Subcutaneous adipose tissue (tissue), 4 donors: ENCODE measurements around the gene FBLN5. TPM values are rescaled to one million over a fixed set of nuclear protein-coding genes. Genes with fewer than 3 reads are reported as not detected.

Source experiments
- total RNA-seq, 4 donors: library from RNA; depleted of rRNA; stranded (reverse); fragments of >200 nt; gene quantifications; one replicate each; pipeline ENCODE4 v1.1.0, GENCODE V29; 2016
- TF ChIP-seq, protein P1 (sequence below): fragments of 450-650 bp; IDR thresholded peaks from one replicate; pipeline ENCODE4 v1.5.1; 2016; ENCODE audit warnings: low read depth, mild to moderate bottlenecking, control low read depth, antibody characterized with exemption, moderate library complexity

The FBLN5 gene
- total RNA-seq, 4 donors from 2014 or later = 108 to 158 (median 142) TPM

DNA sequence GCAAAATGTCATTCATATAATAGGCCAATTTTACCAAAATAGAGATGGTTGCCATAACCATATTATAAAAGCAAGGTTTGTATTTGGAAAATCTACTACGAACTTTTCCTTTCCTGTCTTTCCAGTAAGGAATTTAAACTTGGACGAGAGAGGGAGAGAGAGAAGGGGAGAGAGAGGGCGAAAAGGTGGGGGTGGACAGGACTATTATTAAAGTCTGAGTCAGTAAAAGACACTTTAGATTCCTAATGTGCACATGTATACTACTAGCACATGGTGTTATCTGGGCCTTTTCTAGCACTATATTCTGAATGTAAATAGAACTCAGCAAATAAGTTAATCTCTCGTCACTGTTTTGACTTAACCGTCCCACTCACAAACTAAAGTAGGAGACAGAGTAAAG lies 30.4 kb upstream of the FBLN5 start:
- TF ChIP-seq, protein P1, sequence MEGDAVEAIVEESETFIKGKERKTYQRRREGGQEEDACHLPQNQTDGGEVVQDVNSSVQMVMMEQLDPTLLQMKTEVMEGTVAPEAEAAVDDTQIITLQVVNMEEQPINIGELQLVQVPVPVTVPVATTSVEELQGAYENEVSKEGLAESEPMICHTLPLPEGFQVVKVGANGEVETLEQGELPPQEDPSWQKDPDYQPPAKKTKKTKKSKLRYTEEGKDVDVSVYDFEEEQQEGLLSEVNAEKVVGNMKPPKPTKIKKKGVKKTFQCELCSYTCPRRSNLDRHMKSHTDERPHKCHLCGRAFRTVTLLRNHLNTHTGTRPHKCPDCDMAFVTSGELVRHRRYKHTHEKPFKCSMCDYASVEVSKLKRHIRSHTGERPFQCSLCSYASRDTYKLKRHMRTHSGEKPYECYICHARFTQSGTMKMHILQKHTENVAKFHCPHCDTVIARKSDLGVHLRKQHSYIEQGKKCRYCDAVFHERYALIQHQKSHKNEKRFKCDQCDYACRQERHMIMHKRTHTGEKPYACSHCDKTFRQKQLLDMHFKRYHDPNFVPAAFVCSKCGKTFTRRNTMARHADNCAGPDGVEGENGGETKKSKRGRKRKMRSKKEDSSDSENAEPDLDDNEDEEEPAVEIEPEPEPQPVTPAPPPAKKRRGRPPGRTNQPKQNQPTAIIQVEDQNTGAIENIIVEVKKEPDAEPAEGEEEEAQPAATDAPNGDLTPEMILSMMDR = no peak

DNA sequence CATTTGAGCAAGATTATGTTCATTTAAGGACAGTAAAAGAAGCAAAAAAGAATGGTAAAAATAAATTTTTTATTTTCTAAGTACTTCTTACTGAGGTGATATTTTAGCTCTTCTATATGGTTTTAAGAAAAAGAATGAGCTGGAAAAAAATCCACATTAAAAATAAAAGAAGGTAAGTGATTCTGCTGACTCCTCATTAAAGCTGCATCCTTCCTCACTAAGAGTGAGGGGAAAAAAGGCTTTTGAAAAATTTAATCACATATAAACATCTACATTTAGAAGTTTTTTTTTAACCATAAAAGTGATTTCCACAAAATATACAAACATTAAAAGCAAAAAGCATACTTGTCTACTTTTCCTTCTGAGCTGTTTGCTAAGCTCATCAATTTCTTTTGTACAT lies 28.3 kb upstream of the FBLN5 start:
- TF ChIP-seq, protein P1 = no peak

DNA sequence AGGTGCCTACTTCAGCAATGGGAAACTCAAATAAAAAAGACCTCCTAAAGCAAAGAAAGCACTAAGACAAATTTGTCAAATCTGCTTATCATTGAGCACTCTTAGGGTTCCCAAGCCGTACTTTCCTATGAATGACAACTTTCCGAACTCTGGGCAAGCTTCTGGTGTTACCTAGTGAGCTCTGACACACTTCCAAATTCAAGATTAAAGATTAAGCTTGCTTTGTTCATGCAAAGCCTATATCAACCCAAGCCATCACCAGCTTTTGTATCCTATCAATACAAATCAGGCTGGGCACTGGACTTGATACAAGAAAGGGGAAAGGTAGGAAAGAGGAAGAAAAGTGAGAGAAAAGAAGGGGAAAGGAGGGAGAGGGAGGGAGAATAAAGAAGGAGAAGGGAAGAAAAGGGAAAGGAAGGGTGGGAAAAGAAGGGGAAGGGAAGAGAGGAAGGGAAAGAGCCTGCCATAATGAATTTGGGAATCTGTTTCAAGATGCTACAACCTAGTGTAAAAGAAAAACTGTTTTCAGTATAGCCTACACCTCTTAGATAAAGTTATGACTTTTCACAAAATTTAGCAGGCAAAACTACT lies 23.8 kb upstream of the FBLN5 start:
- TF ChIP-seq, protein P1 = no peak

DNA sequence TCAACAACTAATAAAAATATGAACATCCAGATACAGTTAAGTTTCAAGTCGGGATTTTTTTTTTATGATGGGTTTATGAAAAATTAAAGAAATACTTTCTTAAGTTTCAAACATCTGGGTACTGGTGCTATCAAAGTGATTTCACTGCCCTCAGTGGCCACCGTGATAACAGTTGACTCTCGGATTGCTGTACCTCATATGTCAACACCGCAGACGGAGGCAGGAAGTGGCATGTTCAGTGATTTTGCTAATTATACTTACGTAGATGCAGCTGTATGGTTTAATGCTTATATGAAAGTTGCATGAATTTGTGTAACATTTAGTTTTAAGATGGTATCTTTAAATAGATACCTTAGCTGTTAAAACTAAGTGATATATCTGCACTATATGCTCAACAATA lies 20.8 kb upstream of the FBLN5 start:
- TF ChIP-seq, protein P1 = no peak

DNA sequence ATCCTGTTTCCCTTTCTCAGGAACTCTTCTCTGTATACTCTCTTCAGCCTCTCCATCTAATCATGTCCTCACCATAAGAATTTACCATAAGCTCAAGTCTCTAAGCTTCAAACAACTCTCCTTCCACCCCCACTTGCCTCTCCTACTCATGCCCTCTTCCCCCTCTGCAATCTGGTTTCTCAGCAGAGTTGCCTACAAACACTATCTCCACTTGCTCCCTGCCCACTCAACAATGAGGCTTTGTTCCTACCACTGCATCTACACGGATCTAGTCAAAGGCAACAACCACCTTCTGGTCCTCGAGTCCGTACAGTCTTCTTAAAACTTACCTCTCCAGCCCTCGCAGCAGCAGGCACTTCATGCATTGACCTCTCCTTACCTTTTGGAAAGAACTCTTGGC lies 17.2 kb upstream of the FBLN5 start:
- TF ChIP-seq, protein P1 = no peak

DNA sequence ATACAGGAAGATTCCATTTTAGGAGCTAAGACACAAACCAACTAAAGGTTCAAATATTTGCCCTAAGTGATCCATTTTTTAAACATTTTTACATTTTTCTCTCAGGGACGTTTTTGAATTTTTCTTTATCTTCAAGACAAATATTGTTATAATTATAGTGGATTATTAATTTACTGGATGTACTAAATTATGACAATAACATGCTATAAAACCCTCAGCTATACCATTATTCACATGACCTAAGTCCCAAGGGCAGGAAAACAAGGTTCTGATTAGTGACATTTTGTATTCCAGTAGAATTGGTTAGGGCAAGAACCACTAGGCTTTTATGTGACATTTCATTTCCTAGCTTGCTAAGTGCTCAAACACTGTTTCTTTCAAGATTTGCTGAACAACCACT lies 16.5 kb upstream of the FBLN5 start:
- TF ChIP-seq, protein P1 = no peak

DNA sequence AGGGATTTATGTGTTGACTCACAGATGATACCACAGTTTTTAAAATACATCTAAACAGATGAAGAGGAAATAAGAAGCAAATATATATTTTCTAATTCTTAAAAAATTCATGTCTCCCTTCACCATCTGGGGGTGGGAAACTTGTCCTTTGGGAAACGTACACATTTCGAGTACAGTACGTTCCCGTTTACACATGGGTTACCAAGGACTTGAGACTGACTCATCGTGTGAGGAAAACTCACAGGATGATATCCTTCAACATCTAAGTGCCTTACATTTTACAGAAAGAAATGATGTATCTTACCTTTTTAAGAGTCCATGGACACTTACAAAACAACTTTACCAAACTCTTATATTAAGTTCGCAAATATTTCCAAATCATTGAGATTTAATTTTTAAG lies 16.0 kb upstream of the FBLN5 start:
- TF ChIP-seq, protein P1 = no peak
